Lower leg skin (tissue), 3 donors: ENCODE results near the gene SOX6.

Source experiments
- CTCF ChIP-seq, 3 donors: fragments of 450-650 bp; IDR thresholded peaks; one replicate each; pipeline ENCODE4 v1.5.1; 2016; ENCODE audit warnings: antibody characterized with exemption in 3 of 3, mild to moderate bottlenecking in 3 of 3, moderate library complexity in 2 of 3
- POLR2A ChIP-seq, 2 donors: fragments of 450-650 bp; IDR thresholded peaks; one replicate each; pipeline ENCODE4 v1.6.1; 2016 to 2017; ENCODE audit warnings: antibody characterized with exemption in 2 of 2, mild to moderate bottlenecking in 1 of 2, moderate library complexity in 1 of 2

DNA sequence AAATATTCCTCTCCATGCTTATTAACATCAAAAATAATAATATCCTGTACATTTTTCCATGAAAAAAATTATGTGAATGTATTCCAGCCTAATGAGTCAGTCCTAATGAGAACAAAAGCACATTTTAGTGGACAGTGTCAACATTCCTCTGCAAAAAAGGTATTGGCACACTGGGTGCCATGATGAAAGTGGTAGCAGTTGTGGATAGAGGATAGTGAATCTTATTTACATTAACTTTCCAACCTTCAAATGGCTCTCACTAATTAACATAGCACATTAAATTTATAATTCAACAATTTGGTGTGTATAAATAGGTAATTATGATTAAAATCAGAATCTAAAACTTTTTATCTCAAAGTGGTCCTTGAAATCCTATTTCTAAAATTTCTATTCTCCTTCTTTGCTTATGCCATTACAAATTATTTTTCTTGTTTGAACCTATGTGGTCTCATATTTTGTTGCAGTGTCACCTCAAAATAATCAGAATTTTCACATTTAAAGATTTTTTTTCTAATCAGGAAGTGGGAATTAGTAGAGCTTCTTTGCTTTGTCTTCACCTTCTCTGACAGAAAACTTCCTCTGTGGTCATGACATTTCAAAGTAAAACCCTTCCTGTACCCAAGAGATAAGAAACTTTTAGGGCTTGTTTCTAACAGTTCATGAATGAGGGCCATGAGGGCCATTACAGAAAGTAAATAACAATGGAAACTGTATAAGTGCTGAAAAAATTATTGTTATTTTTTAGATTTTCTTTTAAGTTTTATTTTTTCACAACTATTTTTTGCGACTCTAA, 18.7 kb downstream of the SOX6 start:
- TF ChIP-seq POLR2A (IDR thresholded peaks at IDR 0.05) (no peak), CTCF (IDR thresholded peaks at IDR 0.05) (no peak)
